HEK293 (cell line): ENCODE results near the gene PDSS1.

Experiments
- CTCF ChIA-PET: fragments of 350-600 bp; formaldehyde crosslinking; extraction: SDS; loops from one replicate; lab custom pipeline; 2021; ENCODE audit warnings: antibody characterized with exemption; lab: Yijun Ruan, JAX
- POLR2A ChIA-PET: fragments of 300-600 bp; formaldehyde crosslinking; extraction: SDS; loops from one replicate; lab custom pipeline; 2020; ENCODE audit warnings: antibody characterized with exemption, inconsistent platforms; lab: Yijun Ruan, JAX
- H3K27ac ChIP-seq: fragments of 200-500 bp; sonication (Bioruptor generic); 2 replicates; pipeline ENCODE4 v1.5.1; 2014; ENCODE audit warnings: low read depth, low read length, control low read depth, inconsistent platforms; ENCODE audit errors: extremely low read depth
- H3K36me3 ChIP-seq, 2 experiments: fragments of 200-500 bp in 1 of 2; sonication (Bioruptor generic) in 1 of 2; 1 replicate in 1 of 2; 2 replicates in 1 of 2; pipeline ENCODE4 v1.5.1; 2014 to 2017; ENCODE audit warnings: inconsistent platforms in 2 of 2, low read length in 2 of 2; ENCODE audit not compliant: control insufficient read depth in 2 of 2, insufficient read depth in 1 of 2
- H3K4me1 ChIP-seq: fragments of 200-500 bp; sonication (Bioruptor generic); 2 replicates; pipeline ENCODE4 v1.5.1; 2014; ENCODE audit warnings: mild to moderate bottlenecking, low read length, inconsistent platforms; ENCODE audit not compliant: control insufficient read depth, insufficient read depth
- H3K4me3 ChIP-seq: 2 replicates; pipeline ENCODE4 v1.5.1; 2011; ENCODE audit warnings: low read depth, mild to moderate bottlenecking, control low read depth, low read length, moderate library complexity
- H3K9me3 ChIP-seq: fragments of 200-500 bp; sonication (Bioruptor generic); 2 replicates; pipeline ENCODE4 v1.5.1; 2014; ENCODE audit warnings: low read depth, low read length, inconsistent platforms; ENCODE audit not compliant: control insufficient read depth, insufficient read depth
- EGR2 ChIP-seq: fragments of 450-650 bp; formaldehyde crosslinking; IDR thresholded peaks from 2 replicates; pipeline ENCODE4 v1.5.1; 2016; ENCODE audit warnings: low read depth, missing biosample characterization, missing genetic modification characterization
- GLIS1 ChIP-seq: fragments of 450-650 bp; formaldehyde crosslinking; IDR thresholded peaks from 2 replicates; pipeline ENCODE4 v1.5.1; 2016; ENCODE audit warnings: missing biosample characterization, missing genetic modification characterization
- ZBTB7A ChIP-seq: fragments of 450-650 bp; formaldehyde crosslinking; IDR thresholded peaks from 2 replicates; pipeline ENCODE4 v1.5.1; 2016; ENCODE audit warnings: low read depth, missing biosample characterization, missing genetic modification characterization
- ZEB2 ChIP-seq: fragments of 450-650 bp; formaldehyde crosslinking; IDR thresholded peaks from 2 replicates; pipeline ENCODE4 v1.5.1; 2016; ENCODE audit warnings: missing biosample characterization, missing genetic modification characterization
- ZFP3 ChIP-seq: fragments of 450-650 bp; formaldehyde crosslinking; IDR thresholded peaks from 2 replicates; pipeline ENCODE4 v1.5.1; 2016; ENCODE audit warnings: low read depth, missing biosample characterization, missing genetic modification characterization
- ZNF155 ChIP-seq: fragments of 450-650 bp; formaldehyde crosslinking; IDR thresholded peaks from 2 replicates; pipeline ENCODE4 v1.5.1; 2016; ENCODE audit warnings: missing biosample characterization, missing genetic modification characterization
- ZNF175 ChIP-seq: fragments of 450-650 bp; formaldehyde crosslinking; IDR thresholded peaks from 2 replicates; pipeline ENCODE4 v1.5.1; 2016; ENCODE audit warnings: missing biosample characterization, missing genetic modification characterization
- ZNF2 ChIP-seq: fragments of 450-650 bp; formaldehyde crosslinking; IDR thresholded peaks from 2 replicates; pipeline ENCODE4 v1.5.1; 2016; ENCODE audit warnings: missing biosample characterization, missing genetic modification characterization
- ZNF248 ChIP-seq: fragments of 450-650 bp; formaldehyde crosslinking; IDR thresholded peaks from 2 replicates; pipeline ENCODE4 v1.5.1; 2017; ENCODE audit warnings: missing biosample characterization, missing genetic modification characterization
- ZNF302 ChIP-seq: fragments of 450-650 bp; formaldehyde crosslinking; IDR thresholded peaks from 2 replicates; pipeline ENCODE4 v1.5.1; 2016; ENCODE audit warnings: missing biosample characterization, missing genetic modification characterization, low read depth
- ZNF391 ChIP-seq: fragments of 450-650 bp; formaldehyde crosslinking; IDR thresholded peaks from 2 replicates; pipeline ENCODE4 v1.5.1; 2016; ENCODE audit warnings: low read depth, missing biosample characterization, missing genetic modification characterization, borderline replicate concordance
- ZNF394 ChIP-seq: fragments of 450-650 bp; formaldehyde crosslinking; IDR thresholded peaks from 2 replicates; pipeline ENCODE4 v1.5.1; 2016; ENCODE audit warnings: missing biosample characterization, missing genetic modification characterization, mild to moderate bottlenecking, moderate library complexity, borderline replicate concordance
- ZNF404 ChIP-seq: fragments of 450-650 bp; formaldehyde crosslinking; IDR thresholded peaks from 2 replicates; pipeline ENCODE4 v1.5.1; 2017; ENCODE audit warnings: missing biosample characterization, missing genetic modification characterization
- ZNF423 ChIP-seq: fragments of 450-650 bp; formaldehyde crosslinking; IDR thresholded peaks from 2 replicates; pipeline ENCODE4 v1.5.1; 2016; ENCODE audit warnings: missing biosample characterization, missing genetic modification characterization
- ZNF433 ChIP-seq: fragments of 450-650 bp; formaldehyde crosslinking; IDR thresholded peaks from 2 replicates; pipeline ENCODE4 v1.5.1; 2016; ENCODE audit warnings: missing biosample characterization, missing genetic modification characterization, low read depth
- ZNF529 ChIP-seq: fragments of 450-650 bp; formaldehyde crosslinking; IDR thresholded peaks from 2 replicates; pipeline ENCODE4 v1.5.1; 2017; ENCODE audit warnings: missing genetic modification characterization, missing biosample characterization; ENCODE audit not compliant: insufficient replicate concordance
- ZNF585B ChIP-seq: fragments of 450-650 bp; formaldehyde crosslinking; IDR thresholded peaks from 2 replicates; pipeline ENCODE4 v1.5.1; 2016; ENCODE audit warnings: missing biosample characterization, missing genetic modification characterization
- ZNF596 ChIP-seq: fragments of 450-650 bp; IDR thresholded peaks from 2 replicates; pipeline ENCODE4 v1.5.0; 2018; ENCODE audit warnings: missing biosample characterization, mild to moderate bottlenecking, missing genetic modification characterization, moderate library complexity
- ZNF626 ChIP-seq: fragments of 450-650 bp; sonication (Bioruptor Pico); formaldehyde crosslinking; IDR thresholded peaks from 2 replicates; pipeline ENCODE4 v1.5.1; 2018; ENCODE audit warnings: missing biosample characterization, missing genetic modification characterization, inconsistent platforms
- ZNF654 ChIP-seq: fragments of 450-650 bp; formaldehyde crosslinking; IDR thresholded peaks from 2 replicates; pipeline ENCODE4 v1.5.1; 2016; ENCODE audit warnings: low read depth, missing biosample characterization, missing genetic modification characterization
- ZNF658 ChIP-seq: fragments of 450-650 bp; formaldehyde crosslinking; IDR thresholded peaks from 2 replicates; pipeline ENCODE4; 2016; ENCODE audit warnings: missing biosample characterization, missing genetic modification characterization
- ZNF843 ChIP-seq: fragments of 450-650 bp; formaldehyde crosslinking; IDR thresholded peaks from 2 replicates; pipeline ENCODE4 v1.5.1; 2016; ENCODE audit warnings: missing biosample characterization, missing genetic modification characterization
- TF ChIP-seq, protein P1 (sequence below): fragments of 450-650 bp; formaldehyde crosslinking; IDR thresholded peaks from 2 replicates; pipeline ENCODE4 v1.5.1; 2016; ENCODE audit warnings: missing biosample characterization, missing genetic modification characterization
- TF ChIP-seq, protein P2 (sequence below): fragments of 450-650 bp; formaldehyde crosslinking; IDR thresholded peaks from 2 replicates; pipeline ENCODE4 v1.5.1; 2016; ENCODE audit warnings: missing biosample characterization, missing genetic modification characterization
- TF ChIP-seq, protein P3 (sequence below): fragments of 450-650 bp; formaldehyde crosslinking; IDR thresholded peaks from 2 replicates; pipeline ENCODE4 v1.5.1; 2016; ENCODE audit warnings: missing biosample characterization, missing genetic modification characterization
- TF ChIP-seq, protein P4 (sequence below): IDR thresholded peaks from 2 replicates; pipeline ENCODE4 v1.6.1; 2011; ENCODE audit warnings: mild to moderate bottlenecking, low read depth, low read length, borderline replicate concordance
- TF ChIP-seq, protein P5 (sequence below): fragments of 450-650 bp; formaldehyde crosslinking; IDR thresholded peaks from 2 replicates; pipeline ENCODE4 v1.5.1; 2016; ENCODE audit warnings: missing biosample characterization, missing genetic modification characterization
- TF ChIP-seq, protein P6 (sequence below): fragments of 450-650 bp; formaldehyde crosslinking; optimal IDR thresholded peaks from 2 replicates; pipeline ENCODE3; 2016; ENCODE audit warnings: missing biosample characterization, mild to moderate bottlenecking, missing genetic modification characterization

Gene PDSS1

DNA sequence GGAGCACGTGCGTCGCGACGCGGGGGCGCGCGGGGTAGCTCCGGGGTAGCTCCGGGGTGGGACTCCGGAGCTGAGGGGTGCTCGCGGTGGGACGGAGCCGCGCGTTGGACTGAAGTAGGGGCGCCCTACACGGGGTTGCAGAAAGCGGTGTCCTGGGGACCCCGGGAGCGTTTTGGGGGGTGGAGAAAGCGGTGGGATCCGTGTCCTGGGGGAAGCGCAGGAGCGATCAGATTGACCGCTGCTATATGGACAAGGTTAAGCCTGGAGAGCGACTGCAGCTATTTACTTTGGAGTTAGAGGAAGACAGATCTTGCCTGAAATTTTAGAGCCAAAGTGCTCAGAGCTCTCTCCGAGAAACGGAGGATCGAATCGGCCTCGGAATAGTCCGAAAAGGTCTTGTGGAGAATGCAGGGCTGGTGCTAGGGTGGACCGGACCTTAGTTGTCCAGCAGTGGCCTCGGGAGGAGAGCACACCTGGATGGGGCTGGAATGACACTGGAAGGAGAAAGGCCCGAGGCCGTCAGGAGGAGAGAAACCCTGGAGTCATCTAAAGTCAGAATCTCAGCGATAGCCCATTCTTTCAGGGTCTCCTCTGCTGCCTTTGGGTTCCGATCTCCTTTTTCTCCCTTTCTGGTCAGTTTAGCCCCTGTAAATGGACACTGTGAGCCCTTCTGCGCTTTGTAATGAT, 564 bp downstream of the PDSS1 start:
- peak overlapping the region; percentile 75 for H3K27ac ChIP-seq
- H3K36me3 ChIP-seq: peaks cover 4 to 28% of the 10 kb centered on the region in 2 experiments; a peak in 2 of 3 replicates
- POLR2A ChIA-PET: interaction anchor here (0.6 kb wide), 1 partner anchor 1302 kb away, joined by 3 read pairs; no protein-coding TSS in a partner anchor
- CTCF ChIA-PET: interaction anchor here (0.6 to 0.7 kb wide), 2 partner anchors 93 to 141 kb away, joined by 4 read pairs; no protein-coding TSS in a partner anchor
- H3K4me3 ChIP-seq: peak overlapping the region; percentile 94
- no peaks in the 10 kb centered on the region for H3K4me1 ChIP-seq
- H3K9me3 ChIP-seq: no peaks in the 10 kb centered on the region
- peak; percentile 39 for TF ChIP-seq GLIS1 (tag by site-specific recombination)
- TF ChIP-seq ZNF248 (tag by site-specific recombination): no peak
- TF ChIP-seq, protein P1, sequence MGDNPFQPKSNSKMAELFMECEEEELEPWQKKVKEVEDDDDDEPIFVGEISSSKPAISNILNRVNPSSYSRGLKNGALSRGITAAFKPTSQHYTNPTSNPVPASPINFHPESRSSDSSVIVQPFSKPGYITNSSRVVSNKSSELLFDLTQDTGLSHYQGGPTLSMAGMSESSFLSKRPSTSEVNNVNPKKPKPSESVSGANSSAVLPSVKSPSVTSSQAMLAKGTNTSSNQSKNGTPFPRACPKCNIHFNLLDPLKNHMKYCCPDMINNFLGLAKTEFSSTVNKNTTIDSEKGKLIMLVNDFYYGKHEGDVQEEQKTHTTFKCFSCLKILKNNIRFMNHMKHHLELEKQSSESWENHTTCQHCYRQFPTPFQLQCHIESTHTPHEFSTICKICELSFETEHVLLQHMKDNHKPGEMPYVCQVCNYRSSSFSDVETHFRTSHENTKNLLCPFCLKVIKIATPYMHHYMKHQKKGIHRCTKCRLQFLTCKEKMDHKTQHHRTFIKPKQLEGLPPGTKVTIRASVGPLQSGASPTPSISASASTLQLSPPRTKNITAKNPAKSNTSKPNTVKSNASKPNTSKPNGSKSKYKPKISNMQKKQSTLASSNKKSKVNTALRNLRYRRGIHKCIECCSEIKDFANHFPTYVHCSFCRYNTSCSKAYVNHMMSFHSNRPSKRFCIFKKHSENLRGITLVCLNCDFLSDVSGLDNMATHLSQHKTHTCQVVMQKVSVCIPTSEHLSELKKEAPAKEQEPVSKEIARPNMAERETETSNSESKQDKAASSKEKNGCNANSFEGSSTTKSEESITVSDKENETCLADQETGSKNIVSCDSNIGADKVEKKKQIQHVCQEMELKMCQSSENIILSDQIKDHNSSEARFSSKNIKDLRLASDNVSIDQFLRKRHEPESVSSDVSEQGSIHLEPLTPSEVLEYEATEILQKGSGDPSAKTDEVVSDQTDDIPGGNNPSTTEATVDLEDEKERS (tag by site-specific recombination): no peak
- TF ChIP-seq ZNF302 (tag by site-specific recombination): no peak
- no peak for TF ChIP-seq ZFP3
- TF ChIP-seq, protein P2, sequence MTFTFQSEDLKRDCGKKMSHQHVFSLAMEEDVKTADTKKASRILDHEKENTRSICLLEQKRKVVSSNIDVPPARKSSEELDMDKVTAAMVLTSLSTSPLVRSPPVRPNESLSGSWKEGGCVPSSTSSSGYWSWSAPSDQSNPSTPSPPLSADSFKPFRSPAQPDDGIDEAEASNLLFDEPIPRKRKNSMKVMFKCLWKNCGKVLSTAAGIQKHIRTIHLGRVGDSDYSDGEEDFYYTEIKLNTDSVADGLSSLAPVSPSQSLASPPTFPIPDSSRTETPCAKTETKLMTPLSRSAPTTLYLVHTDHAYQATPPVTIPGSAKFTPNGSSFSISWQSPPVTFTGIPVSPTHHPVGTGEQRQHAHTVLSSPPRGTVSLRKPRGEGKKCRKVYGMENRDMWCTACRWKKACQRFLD (tag by site-specific recombination): no peak
- TF ChIP-seq ZNF155 (tag by site-specific recombination): no peak
- no peak for TF ChIP-seq ZNF2
- TF ChIP-seq ZNF843 (tag by site-specific recombination): no peak
- no peak for TF ChIP-seq ZNF391
- TF ChIP-seq, protein P3, sequence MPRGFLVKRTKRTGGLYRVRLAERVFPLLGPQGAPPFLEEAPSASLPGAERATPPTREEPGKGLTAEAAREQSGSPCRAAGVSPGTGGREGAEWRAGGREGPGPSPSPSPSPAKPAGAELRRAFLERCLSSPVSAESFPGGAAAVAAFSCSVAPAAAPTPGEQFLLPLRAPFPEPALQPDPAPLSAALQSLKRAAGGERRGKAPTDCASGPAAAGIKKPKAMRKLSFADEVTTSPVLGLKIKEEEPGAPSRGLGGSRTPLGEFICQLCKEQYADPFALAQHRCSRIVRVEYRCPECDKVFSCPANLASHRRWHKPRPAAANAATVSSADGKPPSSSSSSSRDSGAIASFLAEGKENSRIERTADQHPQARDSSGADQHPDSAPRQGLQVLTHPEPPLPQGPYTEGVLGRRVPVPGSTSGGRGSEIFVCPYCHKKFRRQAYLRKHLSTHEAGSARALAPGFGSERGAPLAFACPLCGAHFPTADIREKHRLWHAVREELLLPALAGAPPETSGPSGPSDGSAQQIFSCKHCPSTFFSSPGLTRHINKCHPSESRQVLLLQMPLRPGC (tag by site-specific recombination): no peak
- no peak for TF ChIP-seq ZNF658
- TF ChIP-seq ZNF433 (tag by site-specific recombination): no peak
- TF ChIP-seq ZBTB7A: no peak
- TF ChIP-seq ZNF175 (tag by site-specific recombination): no peak
- TF ChIP-seq ZEB2 (tag by site-specific recombination): no peak
- peak; percentile 70 for TF ChIP-seq EGR2 (tag by site-specific recombination)
- TF ChIP-seq ZNF394: no peak
- TF ChIP-seq, protein P4, sequence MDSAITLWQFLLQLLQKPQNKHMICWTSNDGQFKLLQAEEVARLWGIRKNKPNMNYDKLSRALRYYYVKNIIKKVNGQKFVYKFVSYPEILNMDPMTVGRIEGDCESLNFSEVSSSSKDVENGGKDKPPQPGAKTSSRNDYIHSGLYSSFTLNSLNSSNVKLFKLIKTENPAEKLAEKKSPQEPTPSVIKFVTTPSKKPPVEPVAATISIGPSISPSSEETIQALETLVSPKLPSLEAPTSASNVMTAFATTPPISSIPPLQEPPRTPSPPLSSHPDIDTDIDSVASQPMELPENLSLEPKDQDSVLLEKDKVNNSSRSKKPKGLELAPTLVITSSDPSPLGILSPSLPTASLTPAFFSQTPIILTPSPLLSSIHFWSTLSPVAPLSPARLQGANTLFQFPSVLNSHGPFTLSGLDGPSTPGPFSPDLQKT: no peak
- TF ChIP-seq ZNF626: no peak
- TF ChIP-seq ZNF654 (tag by site-specific recombination): no peak
- no peak for TF ChIP-seq ZNF585B (tag by site-specific recombination)
- TF ChIP-seq ZNF529 (tag by site-specific recombination): no peak
- TF ChIP-seq, protein P5, sequence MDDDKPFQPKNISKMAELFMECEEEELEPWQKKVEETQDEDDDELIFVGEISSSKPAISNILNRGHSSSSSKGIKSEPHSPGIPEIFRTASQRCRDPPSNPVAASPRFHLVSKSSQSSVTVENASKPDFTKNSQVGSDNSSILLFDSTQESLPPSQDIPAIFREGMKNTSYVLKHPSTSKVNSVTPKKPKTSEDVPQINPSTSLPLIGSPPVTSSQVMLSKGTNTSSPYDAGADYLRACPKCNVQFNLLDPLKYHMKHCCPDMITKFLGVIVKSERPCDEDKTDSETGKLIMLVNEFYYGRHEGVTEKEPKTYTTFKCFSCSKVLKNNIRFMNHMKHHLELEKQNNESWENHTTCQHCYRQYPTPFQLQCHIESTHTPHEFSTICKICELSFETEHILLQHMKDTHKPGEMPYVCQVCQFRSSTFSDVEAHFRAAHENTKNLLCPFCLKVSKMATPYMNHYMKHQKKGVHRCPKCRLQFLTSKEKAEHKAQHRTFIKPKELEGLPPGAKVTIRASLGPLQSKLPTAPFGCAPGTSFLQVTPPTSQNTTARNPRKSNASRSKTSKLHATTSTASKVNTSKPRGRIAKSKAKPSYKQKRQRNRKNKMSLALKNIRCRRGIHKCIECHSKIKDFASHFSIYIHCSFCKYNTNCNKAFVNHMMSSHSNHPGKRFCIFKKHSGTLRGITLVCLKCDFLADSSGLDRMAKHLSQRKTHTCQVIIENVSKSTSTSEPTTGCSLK (tag by site-specific recombination): no peak
- TF ChIP-seq ZNF596 (tag by site-specific recombination): no peak
- no peak for TF ChIP-seq ZNF404 (tag by site-specific recombination)
- no peak for TF ChIP-seq ZNF423 (tag by site-specific recombination)
- TF ChIP-seq, protein P6, sequence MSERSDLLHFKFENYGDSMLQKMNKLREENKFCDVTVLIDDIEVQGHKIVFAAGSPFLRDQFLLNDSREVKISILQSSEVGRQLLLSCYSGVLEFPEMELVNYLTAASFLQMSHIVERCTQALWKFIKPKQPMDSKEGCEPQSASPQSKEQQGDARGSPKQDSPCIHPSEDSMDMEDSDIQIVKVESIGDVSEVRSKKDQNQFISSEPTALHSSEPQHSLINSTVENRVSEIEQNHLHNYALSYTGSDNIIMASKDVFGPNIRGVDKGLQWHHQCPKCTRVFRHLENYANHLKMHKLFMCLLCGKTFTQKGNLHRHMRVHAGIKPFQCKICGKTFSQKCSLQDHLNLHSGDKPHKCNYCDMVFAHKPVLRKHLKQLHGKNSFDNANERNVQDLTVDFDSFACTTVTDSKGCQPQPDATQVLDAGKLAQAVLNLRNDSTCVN (tag by site-specific recombination): peak; percentile 95
